ENCODE data around the gene PKD2L2.
"Not testable (repeated sequence)": the region's sequence is repeated elsewhere in the genome, so short reads cannot be mapped to it uniquely, and the experiment has no call there.

The PKD2L2 gene

DNA sequence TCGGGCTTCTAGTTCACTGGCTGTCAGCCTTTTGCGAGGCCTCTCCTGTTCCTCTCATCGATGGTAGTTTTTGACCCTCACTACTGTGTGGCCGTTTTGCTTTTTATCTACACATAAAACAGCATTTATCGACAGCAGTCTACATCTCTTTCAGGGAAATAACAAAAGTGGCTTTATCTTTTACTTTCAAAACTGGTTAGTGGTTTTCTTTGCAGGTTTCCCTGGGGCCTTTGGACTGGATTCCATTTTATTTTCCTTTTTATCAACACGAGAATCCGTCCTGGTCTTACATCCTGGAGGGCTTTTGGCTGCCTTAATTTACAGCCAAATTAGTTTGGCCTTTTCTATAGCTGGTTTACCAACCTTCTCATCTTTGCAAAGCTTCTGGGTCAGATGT lies 793 bp upstream of the PKD2L2 start:
- no peak for DNase-seq (ENCODE audit: low read depth)

GRCh38 chr5:137890845-137891244 lies 1.6 kb downstream of the PKD2L2 start:
- no peak for DNase-seq (ENCODE audit: low read depth)

DNA sequence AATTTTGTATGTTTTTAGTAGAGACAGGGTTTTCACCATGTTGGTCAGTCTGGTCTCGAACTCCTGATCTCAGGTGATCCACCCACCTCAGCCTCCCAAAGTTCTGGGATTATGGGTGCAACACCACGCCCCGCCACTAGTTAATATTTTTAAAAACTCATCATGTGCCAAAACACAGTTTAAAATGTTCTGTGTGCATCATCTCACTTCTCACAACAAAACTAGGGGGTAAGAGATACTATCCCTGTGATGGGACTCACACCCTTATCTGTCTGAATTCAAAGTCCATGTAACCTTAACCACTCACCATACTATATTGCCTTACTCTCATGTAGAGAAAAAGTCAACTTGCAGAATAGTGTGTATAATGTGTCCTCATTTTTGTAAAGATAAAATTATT lies 2.6 kb downstream of the PKD2L2 start:
- DNase-seq (ENCODE audit: low read depth): no peak

GRCh38 chr5:137894586-137894985 lies 5.3 kb downstream of the PKD2L2 start:
- no peak for DNase-seq (ENCODE audit: low read depth)

DNA sequence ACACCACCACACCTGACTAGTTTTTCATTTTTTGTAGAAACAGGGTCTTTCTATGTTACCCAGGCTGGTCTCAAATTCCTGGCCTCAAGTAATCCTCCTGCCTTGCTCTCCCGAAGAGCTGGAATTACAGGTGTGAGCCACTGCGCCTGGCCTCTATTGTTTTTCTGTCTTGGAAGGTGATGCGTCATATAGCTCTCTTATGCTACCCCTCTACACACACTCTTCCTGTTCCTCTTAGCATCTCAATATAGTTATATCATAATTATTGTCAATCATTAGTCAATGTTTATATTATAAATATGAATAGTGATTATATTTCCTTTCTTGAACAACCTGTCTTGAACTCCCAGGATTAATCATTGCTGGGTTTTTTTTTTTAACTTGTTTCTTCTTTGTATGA lies 7.3 kb downstream of the PKD2L2 start:
- no peak for DNase-seq (ENCODE audit: low read depth)

DNA sequence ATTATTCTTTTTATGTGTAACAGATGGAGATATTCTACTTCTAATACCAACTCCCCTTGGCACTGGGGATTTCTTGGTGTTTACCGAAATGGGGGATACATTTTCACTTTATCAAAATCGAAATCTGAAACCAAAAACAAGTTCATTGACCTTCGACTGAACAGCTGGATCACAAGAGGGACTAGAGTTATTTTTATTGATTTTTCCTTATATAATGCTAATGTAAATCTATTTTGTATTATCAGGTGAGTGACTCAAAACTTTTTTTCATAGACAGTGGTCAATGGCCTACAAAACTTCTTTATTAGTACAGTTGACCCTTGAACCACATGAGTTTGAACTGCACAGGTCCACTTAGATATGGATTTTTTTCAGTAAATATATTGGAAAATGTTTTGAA lies 10.2 kb downstream of the PKD2L2 start:
- no peak for DNase-seq (ENCODE audit: low read depth)

DNA sequence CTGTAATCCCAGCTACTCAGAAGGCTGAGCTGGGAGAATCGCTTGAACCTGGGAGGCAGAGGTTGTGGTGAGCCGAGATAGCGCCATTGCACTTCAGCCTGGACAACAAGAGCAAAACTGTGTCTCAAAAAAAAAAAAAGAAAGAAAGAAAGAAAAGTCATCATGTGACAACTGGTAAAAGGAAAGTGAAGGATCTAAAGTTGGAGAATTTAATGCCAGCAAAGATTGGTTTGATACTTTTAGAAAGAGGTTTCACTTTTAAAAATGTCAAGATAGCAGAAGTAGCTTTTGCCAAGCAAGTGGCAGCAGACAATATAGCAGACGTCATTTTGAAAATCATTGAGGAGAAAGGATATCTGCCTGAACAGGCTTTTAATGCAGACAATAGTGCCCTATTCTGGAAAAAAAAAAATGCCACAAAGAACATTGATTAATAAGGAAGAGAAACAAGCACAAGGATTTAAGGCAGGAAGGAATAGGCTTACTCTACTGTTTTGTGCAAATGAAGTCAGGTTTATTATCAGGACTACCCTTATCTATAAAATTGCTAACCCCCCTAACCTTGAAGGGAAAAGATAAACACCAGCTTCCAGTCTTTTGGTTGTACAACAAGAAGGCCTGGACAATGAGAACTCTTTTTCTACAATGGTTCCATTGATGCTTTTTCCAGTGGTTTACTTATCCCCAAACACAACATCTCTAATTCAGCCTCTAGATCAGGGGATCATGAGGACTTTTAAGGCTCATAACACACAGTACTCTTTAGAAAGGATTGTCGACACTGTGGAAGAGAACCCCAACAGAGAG lies 12.0 kb downstream of the PKD2L2 start:
- DNase-seq (ENCODE audit: low read depth): no peak

DNA sequence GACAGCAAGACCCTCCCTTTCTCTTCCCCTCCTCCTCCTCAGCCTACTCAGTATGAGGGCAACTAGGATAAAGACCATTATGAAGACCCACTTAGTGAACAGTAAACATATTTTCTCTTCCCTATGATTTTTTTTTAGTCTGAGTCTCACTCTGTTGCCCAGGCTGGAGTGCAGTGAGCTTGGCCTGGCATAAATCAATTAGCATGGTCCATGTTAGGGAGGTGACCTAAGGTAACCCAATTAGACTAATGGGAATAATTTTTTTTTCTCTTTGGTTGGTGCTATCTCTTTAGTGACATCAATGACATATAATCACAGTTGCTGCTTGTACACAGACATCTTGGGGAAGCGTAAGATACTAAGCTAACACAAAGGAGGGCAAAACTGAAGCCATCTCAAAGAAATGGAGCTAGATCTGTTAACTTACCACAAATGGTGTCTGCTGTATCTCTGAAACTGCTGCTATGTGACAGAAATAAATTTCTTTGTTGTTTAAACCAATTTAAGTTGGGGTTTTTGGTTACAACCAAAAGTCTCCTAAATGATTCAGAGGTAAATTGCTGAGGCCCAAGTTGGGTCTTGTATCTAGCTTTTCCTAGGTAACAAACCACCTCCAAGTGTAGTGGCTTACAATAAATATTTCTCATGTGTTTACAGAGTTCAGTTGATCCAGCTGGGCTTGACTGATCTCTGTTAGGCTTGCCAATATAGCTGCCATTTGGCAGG lies 13.3 kb downstream of the PKD2L2 start:
- no peak for DNase-seq (ENCODE audit: low read depth)

- DNase-seq (ENCODE audit: low read depth): no peak
These were observed 25.5 kb downstream of the PKD2L2 start for GRCh38 chr5:137914758-137915157.

GRCh38 chr5:137916923-137917322 lies 27.7 kb downstream of the PKD2L2 start:
- no peak for DNase-seq (ENCODE audit: low read depth)

DNA sequence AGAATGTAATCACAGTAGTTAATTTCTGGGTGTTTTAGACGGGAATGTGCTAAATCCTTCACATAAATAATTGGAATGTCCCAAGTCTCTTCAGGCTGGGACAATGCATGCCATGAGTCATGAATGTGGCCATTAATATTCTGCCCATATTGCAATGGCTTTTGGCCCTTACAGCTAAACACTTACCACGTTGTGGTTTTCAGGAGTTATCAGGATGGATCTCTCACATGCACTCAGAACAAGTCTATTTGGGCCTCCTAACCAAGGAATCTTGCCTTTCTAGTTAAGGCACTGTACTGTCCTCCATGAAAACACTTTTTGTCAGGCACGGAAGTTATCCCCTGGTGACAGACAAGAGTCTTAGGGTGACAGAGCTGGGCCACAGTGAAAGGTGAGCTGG lies 32.7 kb downstream of the PKD2L2 start:
- DNase-seq (ENCODE audit: low read depth): peak; percentile 77

GRCh38 chr5:137923856-137924255 lies 34.6 kb downstream of the PKD2L2 start:
- DNase-seq (ENCODE audit: low read depth): peak; percentile 57

- no peak for DNase-seq (ENCODE audit: low read depth)
These were observed 43.5 kb downstream of the PKD2L2 start for GRCh38 chr5:137932800-137933199.

- DNase-seq (ENCODE audit: low read depth): peak; percentile 8
These were observed 44.2 kb downstream of the PKD2L2 start for GRCh38 chr5:137933491-137933911.

DNA sequence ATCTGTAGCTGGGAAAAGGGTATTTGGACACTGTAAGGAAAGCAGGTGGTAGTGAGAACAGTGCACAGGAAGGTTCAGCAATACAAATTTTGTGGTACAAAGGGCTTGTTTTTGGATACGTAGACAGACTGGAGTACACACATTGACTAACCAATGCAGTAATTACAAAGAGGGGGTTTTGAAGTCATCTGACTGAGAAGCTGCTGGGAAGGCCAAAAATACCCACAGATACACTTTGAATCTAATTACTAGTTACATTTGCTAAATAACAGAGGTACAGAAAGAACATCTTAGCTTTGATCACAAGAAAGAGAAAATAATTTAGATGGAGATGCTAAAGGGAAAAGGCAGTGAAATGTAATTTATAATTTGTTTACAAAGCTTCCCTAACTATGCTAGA lies 45.9 kb downstream of the PKD2L2 start:
- no peak for DNase-seq (ENCODE audit: low read depth)

DNA sequence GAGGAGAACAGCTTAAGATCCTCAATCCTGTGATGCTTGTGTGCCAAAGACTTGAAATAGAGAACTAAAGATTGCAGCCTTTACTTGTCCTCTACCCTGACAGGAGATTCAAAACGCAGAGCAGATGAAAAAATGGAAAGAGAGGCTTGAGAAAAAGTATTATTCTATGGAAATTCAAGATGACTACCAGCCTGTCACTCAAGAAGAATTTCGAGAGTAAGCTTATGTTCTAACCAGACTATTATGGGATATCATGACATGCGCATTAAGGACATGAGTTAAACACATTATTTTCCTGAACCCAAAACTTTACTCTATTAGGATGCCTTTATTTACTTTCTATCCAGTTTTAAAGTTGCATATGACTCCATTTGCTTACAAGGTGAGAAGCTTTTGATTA lies 46.4 kb downstream of the PKD2L2 start:
- no peak for DNase-seq (ENCODE audit: low read depth)

GRCh38 chr5:137937994-137938750 lies 48.9 kb downstream of the PKD2L2 start:
- no peak for DNase-seq (ENCODE audit: low read depth)

GRCh38 chr5:137938751-137939143 lies 49.5 kb downstream of the PKD2L2 start:
- no peak for DNase-seq (ENCODE audit: low read depth)

DNA sequence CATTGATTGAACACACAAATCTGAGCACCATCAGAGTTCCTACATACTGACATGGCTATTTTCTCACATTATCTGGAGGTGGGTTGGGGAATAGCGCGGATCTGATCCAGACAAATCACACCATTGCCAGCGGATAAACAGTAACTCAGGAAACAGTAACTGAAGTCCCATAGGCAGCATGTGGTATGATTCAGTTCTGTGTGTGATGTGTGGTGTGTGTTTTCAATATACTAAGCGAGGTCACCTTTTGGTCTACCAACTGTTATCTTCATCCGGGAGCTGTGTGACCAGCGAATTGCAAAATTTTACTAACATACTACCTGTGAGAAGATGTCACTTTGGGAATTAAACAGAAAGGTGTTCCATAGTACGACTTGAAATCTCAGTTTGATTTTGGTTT lies 50.1 kb downstream of the PKD2L2 start:
- DNase-seq (ENCODE audit: low read depth): no peak

- DNase-seq (ENCODE audit: low read depth): not testable (repeated sequence)
These were observed 55.0 kb downstream of the PKD2L2 start for GRCh38 chr5:137944280-137944679.

DNA sequence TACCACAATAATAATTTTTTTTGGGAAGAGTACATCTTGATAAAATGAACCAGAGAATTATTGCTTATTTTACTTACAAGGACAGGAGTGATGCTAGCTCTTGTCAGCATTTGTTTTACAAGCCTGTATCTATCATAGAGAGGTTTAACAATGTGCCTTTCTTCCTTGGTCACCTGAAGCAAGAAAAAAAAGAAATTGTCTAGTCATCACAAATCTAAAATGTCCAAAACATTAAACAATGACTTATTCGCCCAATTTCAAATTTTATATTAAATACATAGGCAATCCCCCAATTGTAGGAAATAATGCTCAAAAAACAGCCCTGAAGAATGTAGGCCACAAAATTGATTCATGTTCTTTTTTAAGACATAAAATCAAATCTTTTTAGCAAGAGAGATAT lies 56.6 kb downstream of the PKD2L2 start:
- no peak for DNase-seq (ENCODE audit: low read depth)

DNA sequence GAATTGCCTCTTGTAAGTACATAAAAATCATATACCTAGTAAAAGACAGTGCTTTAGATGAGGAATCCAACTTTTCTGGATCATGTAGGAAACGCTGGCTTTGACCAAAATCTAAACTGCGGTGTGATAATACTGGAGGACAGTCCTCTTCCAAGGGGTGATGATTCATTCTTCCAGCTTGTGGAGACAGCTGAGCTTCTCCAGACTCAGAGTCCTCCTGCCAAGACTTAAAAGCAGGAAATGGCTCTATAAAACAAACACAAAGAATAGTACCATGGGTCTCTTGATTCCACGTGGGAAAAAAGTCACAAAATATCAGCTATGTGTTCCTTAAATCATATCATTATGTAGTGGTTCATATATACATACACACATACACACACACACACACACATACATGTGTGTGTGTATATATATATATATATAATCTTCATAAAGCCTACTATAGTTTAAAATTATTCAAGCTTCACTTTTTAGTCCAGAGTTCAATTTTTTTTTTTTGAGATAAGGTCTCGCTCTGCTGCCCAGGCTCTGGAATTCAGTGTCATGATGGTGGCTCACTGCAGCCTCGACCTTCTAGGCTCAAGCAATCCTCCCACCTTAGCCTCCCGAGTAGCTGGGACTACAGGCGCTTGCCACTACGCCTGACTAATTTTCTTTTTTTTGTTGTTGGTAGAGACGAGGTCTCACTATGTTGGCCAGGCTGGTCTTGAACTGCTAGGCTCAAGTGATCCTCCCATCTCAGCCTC lies 65.0 kb downstream of the PKD2L2 start:
- DNase-seq (ENCODE audit: low read depth): peak; percentile 95
